Astrocyte of the spinal cord (primary cell): ENCODE results near the gene TAB3.
"Not testable (repeated sequence)": the region's sequence is repeated elsewhere in the genome, so short reads cannot be mapped to it uniquely, and the experiment has no call there.

ENCODE experiments used
- DNase-seq: peaks from one replicate; pipeline ENCODE4 v3.0.0; 2011; ENCODE audit warnings: low read depth, low spot score
- H3K4me3 ChIP-seq: 2 replicates; pipeline ENCODE4 v1.5.1; 2011; ENCODE audit warnings: low read depth, mild to moderate bottlenecking, low read length, moderate library complexity
- CTCF ChIP-seq: IDR thresholded peaks from 2 replicates; pipeline ENCODE4 v1.5.1; 2012; ENCODE audit warnings: low read depth, mild to moderate bottlenecking, low read length, inconsistent platforms
- in situ Hi-C: cut with HindIII; loops from 2 replicates; pipeline ENCODE4 v1.10.0; 2017; ENCODE audit warnings: low sequenced_read_pairs

Gene TAB3

GRCh38 chrX:30799327-30799726, 89.7 kb downstream of the TAB3 start:
- H3K4me3 ChIP-seq = no peak overlapping the region
- TF ChIP-seq CTCF = no peak
- DNase-seq = no peak
- in situ Hi-C loops = no loop called here

GRCh38 chrX:30798810-30799209, 90.2 kb downstream of the TAB3 start:
- in situ Hi-C loops = no loop called here
- no peak for TF ChIP-seq CTCF
- no peak overlapping the region for H3K4me3 ChIP-seq
- no peak for DNase-seq

- DNase-seq, H3K4me3 ChIP-seq, in situ Hi-C loops: not testable (repeated sequence)
Observed at GRCh38 chrX:30797301-30797700, 91.8 kb downstream of the TAB3 start.

GRCh38 chrX:30795981-30796958, 92.8 kb downstream of the TAB3 start:
- DNase-seq = no peak
- no peak overlapping the region for H3K4me3 ChIP-seq
- TF ChIP-seq CTCF = no peak
- in situ Hi-C loops = no loop called here

GRCh38 chrX:30794497-30794896, 94.6 kb downstream of the TAB3 start:
- no peak overlapping the region for H3K4me3 ChIP-seq
- no peak for TF ChIP-seq CTCF
- in situ Hi-C loops = no loop called here
- no peak for DNase-seq

GRCh38 chrX:30793767-30794103, 95.3 kb downstream of the TAB3 start:
- no peak for TF ChIP-seq CTCF
- no peak for DNase-seq
- in situ Hi-C loops = no loop called here
- no peak overlapping the region for H3K4me3 ChIP-seq

GRCh38 chrX:30793075-30793766, 95.8 kb downstream of the TAB3 start:
- in situ Hi-C loops = no loop called here
- H3K4me3 ChIP-seq = no peak overlapping the region
- TF ChIP-seq CTCF = no peak
- no peak for DNase-seq
